ENCODE measurements around the gene UCP3. TPM values are rescaled to one million over a fixed set of nuclear protein-coding genes. Genes with fewer than 3 reads are reported as not detected.

Gene UCP3, protein sequence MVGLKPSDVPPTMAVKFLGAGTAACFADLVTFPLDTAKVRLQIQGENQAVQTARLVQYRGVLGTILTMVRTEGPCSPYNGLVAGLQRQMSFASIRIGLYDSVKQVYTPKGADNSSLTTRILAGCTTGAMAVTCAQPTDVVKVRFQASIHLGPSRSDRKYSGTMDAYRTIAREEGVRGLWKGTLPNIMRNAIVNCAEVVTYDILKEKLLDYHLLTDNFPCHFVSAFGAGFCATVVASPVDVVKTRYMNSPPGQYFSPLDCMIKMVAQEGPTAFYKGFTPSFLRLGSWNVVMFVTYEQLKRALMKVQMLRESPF
- total RNA-seq, result 2.7 and 3.6 TPM in 2 replicates

DNA sequence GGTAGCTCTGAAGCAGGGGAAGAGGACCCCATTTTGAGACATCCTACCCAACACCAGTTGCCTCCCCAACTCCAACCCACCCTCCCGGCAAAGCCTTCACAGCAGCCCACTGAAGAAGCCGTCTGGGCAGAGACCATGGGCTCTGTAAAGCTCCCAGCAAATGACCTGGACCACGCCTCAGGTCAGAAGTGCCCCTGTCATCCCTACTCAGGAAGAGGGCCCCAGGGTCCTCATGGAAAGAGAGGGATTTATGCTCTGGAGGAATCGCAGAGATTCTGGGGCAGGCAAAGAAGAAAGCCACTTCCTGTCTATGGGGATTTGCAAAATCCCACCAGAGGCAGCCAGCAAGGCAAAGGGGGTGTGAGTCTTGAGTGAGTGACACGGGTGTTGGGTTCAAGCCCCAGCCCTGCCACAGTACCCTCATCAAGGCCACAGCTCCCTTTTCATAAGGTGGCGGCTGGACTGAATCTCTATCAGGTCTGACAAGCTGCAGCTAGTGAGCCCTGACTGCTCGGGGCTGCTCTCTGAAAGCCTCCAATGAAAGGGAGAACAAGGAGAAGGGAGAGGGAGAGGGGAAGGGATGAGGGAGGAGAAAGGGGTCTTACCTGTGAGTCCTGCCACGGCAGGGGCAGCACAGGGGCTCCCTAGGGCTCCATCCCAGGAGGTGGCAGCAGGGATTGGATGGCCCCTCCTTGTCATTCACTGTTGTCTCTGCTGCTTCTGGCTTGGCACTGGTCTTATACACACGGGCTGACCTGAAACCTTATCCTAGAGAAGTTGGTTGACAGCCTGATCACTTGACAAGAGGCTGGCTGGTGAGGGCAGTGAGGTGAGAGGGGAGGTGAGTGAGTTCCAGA, at the start of gene UCP3:
Gene UCP3 (minus strand): TSS at position 713 of the 857 bp plus-strand sequence. CDS start 2,043 bp downstream, outside the sequence.
- intact Hi-C loops (cut with micrococcal nuclease), result loop anchor here (5.0 kb wide), 1 partner anchor 36 kb away; no protein-coding TSS in a partner anchor

GRCh38 chr11:74057249-74058151, 48.6 kb upstream of the UCP3 start:
- intact Hi-C loops (cut with micrococcal nuclease), result no loop called here

DNA sequence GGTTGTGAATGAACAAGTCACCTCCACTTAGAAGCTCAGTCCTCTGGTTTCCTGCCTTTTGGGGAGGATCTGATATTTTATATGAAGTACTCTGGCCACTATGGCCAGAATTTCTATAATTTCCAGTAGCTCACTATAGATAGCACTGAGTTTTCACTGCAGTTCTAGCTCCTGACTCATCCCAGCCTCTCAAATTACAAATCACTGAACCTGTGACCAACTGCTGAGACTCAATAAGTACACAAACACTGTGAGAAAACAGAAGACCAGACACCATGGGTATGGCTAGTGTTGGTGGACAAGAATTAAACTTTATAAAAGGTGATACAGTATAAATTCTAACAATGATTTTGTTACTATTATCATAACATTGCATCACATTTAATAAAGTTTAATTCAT, 47.1 kb upstream of the UCP3 start:
- intact Hi-C loops (cut with micrococcal nuclease), result no loop called here

GRCh38 chr11:74050465-74050864, 41.6 kb upstream of the UCP3 start:
- intact Hi-C loops (cut with micrococcal nuclease), result no loop called here

- intact Hi-C loops (cut with micrococcal nuclease), result no loop called here
Observed at GRCh38 chr11:74048993-74049392, 40.1 kb upstream of the UCP3 start.

DNA sequence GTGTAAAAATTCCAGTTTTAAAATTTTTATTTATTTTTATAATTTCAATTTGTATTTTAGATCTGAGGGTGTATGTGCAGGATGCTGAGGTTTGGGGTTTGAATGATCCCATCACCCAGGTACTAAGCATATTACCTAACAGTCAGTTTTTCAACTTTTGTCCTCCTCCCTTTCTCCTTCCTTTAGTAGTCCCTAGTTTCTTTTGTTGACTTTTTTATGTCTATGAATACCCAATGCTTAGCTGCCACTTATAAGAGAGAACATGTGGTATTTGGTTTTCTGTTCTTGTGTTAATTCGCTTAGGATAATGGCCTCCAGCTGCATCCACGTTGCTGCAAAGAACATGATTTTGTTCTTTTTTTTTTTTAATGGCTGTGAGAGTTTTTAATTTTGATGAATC, 35.7 kb upstream of the UCP3 start:
- intact Hi-C loops (cut with micrococcal nuclease), result no loop called here

- intact Hi-C loops (cut with micrococcal nuclease), result no loop called here
Observed at GRCh38 chr11:74043450-74043849, 34.6 kb upstream of the UCP3 start.

DNA sequence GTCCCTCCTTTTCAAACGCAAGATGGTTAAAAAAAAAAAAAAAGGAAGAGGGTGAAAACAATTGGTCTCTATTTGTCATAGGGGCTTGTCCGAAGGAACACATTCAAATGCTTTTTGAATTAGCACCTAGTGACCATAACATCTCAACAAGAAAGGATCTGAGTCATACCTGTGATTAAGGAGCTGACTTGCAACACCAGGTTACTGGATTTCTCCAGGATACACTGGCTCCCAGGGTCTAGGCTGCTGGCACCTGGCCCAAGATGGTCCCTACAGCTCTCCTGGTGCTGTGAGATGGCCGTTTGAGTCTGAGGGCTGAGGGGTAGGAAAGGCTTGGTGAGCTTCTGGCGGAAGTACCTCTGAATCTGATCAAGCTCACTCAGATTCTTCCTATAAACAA, 28.4 kb upstream of the UCP3 start:
- intact Hi-C loops (cut with micrococcal nuclease), result no loop called here

DNA sequence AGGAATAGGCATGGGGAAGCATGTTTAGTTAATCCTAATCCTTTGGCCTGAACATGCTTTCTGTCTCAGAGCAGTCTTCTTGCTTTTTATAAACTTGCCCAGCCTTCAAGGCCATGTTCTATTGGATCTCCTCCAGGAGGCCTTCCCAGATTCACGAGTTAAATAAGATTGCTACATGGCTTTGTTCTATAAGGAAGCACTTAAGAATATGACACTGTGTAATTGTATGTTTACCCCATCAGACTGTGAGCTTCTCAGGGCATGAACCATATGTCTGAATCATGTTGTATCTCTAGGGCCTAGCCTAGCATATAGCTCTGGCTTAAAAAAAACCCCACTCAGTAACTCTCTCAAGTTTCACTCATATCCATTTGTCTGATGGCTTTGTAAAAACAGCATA, 26.4 kb upstream of the UCP3 start:
- intact Hi-C loops (cut with micrococcal nuclease), result no loop called here

- intact Hi-C loops (cut with micrococcal nuclease), result no loop called here
Observed at GRCh38 chr11:74033046-74033445, 24.2 kb upstream of the UCP3 start.

DNA sequence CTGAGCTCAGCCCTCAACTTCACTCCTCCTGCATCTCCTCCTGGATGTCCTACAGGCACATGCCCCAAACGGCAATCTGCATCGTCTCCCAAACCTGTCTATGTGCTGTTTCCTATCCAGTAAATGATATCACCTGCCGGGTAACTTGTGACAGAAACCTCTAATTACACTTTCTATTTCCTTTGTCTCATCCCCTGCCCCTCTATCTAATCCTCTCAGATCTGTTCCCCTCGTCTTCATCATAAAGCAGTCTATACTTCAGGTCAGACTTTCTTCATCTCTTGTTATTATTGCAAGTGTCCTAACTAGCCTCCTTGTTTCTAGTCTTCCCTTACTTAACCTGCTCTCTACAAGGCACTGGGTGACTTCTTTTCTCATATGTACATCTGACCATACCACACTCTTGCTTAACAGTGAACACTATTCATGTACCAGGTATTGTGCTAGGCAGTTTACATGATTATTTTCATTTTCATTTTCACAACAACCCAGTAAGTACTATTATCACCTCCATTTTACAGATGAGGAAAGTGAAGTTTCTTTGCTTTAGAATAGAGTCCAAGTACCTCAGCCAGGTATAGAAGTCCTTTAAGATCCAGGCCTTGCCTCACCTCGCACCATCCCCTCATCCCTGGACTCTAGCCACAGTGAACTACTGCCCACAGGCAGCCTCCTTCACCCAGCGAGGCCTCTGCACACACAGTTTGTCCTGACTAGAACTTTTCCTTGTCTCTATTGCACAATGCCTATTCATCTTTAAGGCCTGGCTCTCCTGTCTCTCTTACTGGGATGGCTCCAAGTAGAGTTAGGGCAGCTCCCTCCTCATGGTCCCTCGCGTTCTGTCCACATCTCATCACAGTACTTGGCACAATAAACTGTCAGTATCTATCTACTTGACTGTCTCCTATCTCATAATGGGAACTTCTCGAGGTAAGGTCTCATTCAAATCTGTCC, 22.1 kb upstream of the UCP3 start:
- intact Hi-C loops (cut with micrococcal nuclease), result no loop called here

DNA sequence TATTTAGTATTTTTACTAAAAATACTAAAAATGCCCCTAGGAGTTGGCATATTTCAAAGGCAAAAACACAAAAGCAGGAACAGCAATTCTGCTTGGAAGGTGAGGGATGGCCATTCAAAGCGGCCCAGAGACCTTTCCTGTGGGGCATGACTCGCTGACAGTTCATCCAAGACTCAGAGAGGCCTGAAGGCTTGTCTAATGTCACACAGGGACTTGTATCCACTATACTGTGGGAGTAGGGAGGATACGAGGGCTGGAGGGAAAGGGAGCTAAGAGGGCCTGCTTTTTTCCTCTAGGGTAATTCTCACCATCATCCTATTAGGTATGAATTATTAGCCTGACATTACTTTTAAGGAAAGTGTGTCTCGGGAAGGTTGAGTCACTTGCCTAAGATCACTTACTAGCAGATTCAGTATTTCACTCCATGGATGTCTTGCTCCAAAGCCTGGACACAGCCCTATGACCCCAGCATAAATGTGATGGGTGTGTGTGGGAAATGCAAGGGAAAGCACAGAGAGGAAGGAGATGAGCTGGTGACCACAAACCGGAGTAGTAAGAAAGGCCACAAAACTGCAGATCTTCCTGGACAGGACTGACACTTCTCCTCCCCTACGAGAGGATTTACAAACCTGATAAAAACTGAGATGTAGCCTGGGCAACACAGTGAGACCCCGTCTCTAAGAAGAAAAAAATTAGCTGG, 16.7 kb upstream of the UCP3 start:
- intact Hi-C loops (cut with micrococcal nuclease), result no loop called here

DNA sequence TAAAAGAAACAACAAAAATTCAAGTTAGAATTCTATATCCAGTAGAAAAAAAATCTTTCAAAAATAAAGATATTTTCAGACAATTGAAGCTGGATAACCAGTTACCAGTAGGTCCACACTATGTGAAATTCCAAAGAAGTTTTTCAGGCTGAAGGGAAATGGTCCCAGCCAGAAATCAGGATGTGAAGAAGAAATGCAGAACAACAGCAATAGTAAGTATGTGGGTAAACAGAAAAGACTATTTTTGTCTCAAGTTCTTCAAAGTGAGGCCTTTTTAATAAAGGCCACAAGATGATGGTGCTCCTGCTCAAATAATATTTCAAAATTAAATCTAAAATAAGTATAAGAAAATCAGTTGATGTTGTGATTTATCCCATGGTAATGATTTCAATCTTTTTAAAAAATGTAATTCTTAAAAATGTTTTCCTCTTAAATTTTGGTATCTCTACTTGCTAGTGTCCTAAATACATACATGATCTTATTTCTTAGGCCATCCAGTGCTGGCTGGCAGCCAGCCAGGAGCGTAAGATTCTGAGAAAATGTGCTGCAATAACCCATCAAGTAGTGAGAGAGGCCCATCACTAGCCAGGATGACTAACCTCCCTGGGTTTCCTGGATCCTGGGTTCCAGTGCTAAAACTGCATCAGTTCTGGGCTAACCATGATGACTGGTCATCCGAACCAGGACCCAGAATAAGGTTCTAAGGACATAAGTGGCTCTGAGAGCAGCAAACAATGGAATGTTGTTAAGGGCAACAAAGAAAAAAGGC, 15.6 kb upstream of the UCP3 start:
- intact Hi-C loops (cut with micrococcal nuclease), result no loop called here

- intact Hi-C loops (cut with micrococcal nuclease), result no loop called here
Observed at GRCh38 chr11:74023276-74023675, 14.4 kb upstream of the UCP3 start.

- intact Hi-C loops (cut with micrococcal nuclease), result no loop called here
Observed at GRCh38 chr11:74022546-74022945, 13.7 kb upstream of the UCP3 start.

GRCh38 chr11:74021998-74022397, 13.1 kb upstream of the UCP3 start:
- intact Hi-C loops (cut with micrococcal nuclease), result no loop called here

GRCh38 chr11:74020539-74020938, 11.7 kb upstream of the UCP3 start:
- intact Hi-C loops (cut with micrococcal nuclease), result no loop called here

DNA sequence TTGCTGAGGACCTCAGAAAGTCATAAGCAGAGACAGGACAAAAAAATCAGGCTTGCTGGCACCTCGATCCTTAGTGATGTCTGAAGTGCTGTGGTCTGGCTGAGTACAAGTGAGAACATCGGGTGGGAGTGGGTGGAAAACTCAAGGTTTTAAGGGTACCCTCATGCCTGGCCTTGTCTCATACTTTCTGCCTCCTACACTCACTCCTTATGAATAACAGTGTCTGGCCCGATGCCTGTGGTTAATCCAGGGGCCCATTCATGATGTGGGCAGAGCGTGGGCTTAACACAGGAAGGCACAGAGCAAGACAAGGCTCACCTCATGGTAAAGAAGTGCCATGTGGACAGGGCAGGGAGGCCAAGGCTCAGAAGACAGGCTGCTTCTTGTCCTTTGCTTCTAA, 11.0 kb upstream of the UCP3 start:
- intact Hi-C loops (cut with micrococcal nuclease), result no loop called here

GRCh38 chr11:74019104-74019738, 10.3 kb upstream of the UCP3 start:
- intact Hi-C loops (cut with micrococcal nuclease), result no loop called here

All from T-helper 2 cell treated with Interferon-gamma antibody and Interleukin-4, amounts not matched to agents 100 ng/mL and 5 ng/mL, for 36 hours (primary cell).